ENCODE data around the gene SNORC.

Gene SNORC

GRCh38 chr2:232927793-232928550 is 57.9 kb downstream of the SNORC start:
- no peak for DNase-seq

Measured in activated CD4-positive, alpha-beta T cell treated with anti-CD3 and anti-CD28 coated beads, Interleukin-10, Interleukin-2, amounts not matched to agents 100 ng/mL and 50 ng/mL, durations not matched to agents 16 hours and 8 hours (primary cell).